Lower lobe of right lung (tissue), 2 donors: Measurements from ENCODE around the gene C18orf32. TPM values are rescaled to one million over a fixed set of nuclear protein-coding genes. Genes with fewer than 3 reads are reported as not detected.

Experiments used
- ATAC-seq, 2 donors: fragments of 200-7000 bp; cut with Tn5 transposase; one replicate each; pipeline ENCODE4 v1.9.1; 2020 to 2022; ENCODE audit warnings: mild to moderate bottlenecking in 2 of 2, moderate library complexity in 2 of 2
- DNase-seq: peaks from one replicate; pipeline ENCODE4 v3.0.0-alpha.2; 2020
- H3K27ac ChIP-seq: fragments of 200-600 bp; one replicate; pipeline ENCODE4 v1.8.0; 2022
- H3K27me3 ChIP-seq: fragments of 200-600 bp; one replicate; pipeline ENCODE4 v1.8.0; 2022; ENCODE audit warnings: low read depth
- H3K36me3 ChIP-seq: fragments of 200-600 bp; one replicate; pipeline ENCODE4 v1.8.0; 2022; ENCODE audit warnings: mild to moderate bottlenecking
- H3K4me1 ChIP-seq: fragments of 200-600 bp; one replicate; pipeline ENCODE4 v1.8.0; 2022
- H3K4me3 ChIP-seq: fragments of 200-600 bp; one replicate; pipeline ENCODE4 v1.8.0; 2022; ENCODE audit warnings: mild to moderate bottlenecking
- H3K9me3 ChIP-seq: fragments of 200-600 bp; one replicate; pipeline ENCODE4 v1.8.0; 2022
- intact Hi-C: fragments of 100-400 bp; cut with DNase I; formaldehyde crosslinking; loops from one replicate; pipeline ENCODE4 v1.11.0; 2022
- total RNA-seq: library from RNA; stranded (reverse); fragmentation: NEBNext Ultra II Directional; extraction: Animal tissue kit (Norgen Biotek cat#: 25700); gene quantifications from one replicate; pipeline ENCODE4 v1.2.1, GENCODE V29; 2021
- TF ChIP-seq, protein P1 (sequence below): fragments of 200-600 bp; IDR thresholded peaks from one replicate; pipeline ENCODE4 v1.8.0; 2022; ENCODE audit warnings: antibody characterized with exemption, mild to moderate bottlenecking
- donor health status: DM: no; HTN: yes; CAD: no; lungs with severe emphysema.

The C18orf32 gene
- total RNA-seq, 1 donor from 2014 or later: 60.6 TPM

DNA sequence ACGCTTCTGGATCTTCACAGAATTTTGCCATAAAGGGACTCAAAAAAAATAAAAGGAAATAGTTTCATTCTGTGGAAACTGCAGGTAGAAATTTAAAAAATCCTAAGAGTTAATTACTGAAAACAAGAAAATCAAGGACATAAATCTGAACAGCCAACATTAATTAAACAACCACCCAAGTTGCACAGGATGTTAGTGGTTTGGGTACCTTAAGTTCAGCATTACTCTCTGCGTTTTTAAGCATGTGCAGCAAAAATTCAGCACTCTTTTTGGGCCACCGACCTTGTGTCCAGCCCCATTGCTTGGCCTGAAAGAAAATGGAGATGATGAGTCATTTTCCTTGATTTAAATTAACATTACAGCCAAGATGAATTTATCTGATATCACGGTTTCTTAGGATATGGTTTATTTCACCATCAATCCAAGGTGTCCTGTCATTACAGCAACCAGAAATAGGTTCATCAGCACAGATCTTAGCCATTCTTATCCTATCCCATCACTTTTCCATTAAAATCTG, 3.3 kb upstream of the C18orf32 start:
- intact Hi-C loops: no loop called here
- Histone ChIP-seq H3K4me1 (peaks cover 43% of the 10 kb centered on the region), H3K4me3 (no peak overlapping the region)

DNA sequence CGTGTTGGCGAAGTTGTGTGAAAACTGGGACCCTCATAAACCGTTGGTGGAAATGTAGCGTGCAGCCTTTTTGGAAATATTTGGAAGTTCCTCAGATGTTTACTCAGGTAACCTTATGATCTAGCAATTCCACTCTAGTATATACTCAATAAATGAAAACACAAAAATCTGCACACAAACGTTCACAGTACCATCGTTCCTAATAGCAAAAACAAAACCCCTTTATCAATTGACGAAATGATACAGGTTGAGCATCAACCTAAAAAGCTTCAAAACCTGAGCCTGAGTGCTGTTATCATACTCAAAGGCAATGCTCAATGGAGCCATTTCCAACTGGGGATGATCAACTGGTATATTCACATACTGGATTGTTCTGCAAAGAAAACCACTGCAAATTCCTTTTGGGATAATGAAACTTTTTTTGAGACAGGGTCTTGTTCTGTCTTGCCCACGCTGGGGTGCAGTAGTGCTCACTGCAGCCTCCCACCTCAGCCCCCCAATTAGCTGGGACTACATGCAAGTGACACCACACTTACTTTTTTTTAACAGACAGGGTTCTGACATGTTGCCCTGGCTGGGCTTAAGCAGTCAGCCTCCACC, 777 bp upstream of the C18orf32 start:
- TF ChIP-seq, protein P1, sequence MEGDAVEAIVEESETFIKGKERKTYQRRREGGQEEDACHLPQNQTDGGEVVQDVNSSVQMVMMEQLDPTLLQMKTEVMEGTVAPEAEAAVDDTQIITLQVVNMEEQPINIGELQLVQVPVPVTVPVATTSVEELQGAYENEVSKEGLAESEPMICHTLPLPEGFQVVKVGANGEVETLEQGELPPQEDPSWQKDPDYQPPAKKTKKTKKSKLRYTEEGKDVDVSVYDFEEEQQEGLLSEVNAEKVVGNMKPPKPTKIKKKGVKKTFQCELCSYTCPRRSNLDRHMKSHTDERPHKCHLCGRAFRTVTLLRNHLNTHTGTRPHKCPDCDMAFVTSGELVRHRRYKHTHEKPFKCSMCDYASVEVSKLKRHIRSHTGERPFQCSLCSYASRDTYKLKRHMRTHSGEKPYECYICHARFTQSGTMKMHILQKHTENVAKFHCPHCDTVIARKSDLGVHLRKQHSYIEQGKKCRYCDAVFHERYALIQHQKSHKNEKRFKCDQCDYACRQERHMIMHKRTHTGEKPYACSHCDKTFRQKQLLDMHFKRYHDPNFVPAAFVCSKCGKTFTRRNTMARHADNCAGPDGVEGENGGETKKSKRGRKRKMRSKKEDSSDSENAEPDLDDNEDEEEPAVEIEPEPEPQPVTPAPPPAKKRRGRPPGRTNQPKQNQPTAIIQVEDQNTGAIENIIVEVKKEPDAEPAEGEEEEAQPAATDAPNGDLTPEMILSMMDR: no peak
- Histone ChIP-seq H3K9me3 (no peaks in the 10 kb centered on the region), H3K27ac (peak overlapping the region; percentile 96), H3K4me3 (peak overlapping the region; percentile 75), H3K4me1 (peaks cover 56% of the 10 kb centered on the region), H3K36me3 (peaks cover 46% of the 10 kb centered on the region), H3K27me3 (no peaks in the 10 kb centered on the region)
- intact Hi-C loops: no loop called here
- no peak for DNase-seq
- no peak for ATAC-seq

More for the DNA sequence above, 3.3 kb upstream of the C18orf32 start:
- TF ChIP-seq, protein P1: no peak
- no peak for DNase-seq
- Histone ChIP-seq H3K36me3 (peaks cover 38% of the 10 kb centered on the region), H3K27ac (no peak overlapping the region), H3K27me3 (no peaks in the 10 kb centered on the region), H3K9me3 (no peaks in the 10 kb centered on the region)
- no peak for ATAC-seq

DNA sequence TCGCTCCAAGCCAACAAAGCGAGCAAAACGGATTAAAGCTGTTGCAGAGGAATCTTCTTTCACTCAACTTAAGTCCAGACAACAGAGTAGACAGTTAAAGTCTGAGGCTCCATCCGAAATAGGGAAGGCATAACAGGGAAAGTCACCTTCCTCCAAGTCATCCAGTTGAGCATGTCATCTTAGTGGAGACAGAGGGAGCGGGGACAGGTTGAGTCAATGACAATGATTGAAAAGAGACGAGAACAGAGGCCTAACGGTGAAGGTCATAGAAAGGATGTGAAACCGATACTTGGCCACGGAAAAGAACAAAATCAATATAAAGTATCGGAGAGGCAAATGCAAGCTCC, 455 bp downstream of the C18orf32 start:
- H3K27me3 ChIP-seq: no peaks in the 10 kb centered on the region
- TF ChIP-seq, protein P1: no peak
- intact Hi-C loops: no loop called here
- no peak for DNase-seq
- no peaks in the 10 kb centered on the region for H3K9me3 ChIP-seq
- H3K36me3 ChIP-seq: peaks cover 58% of the 10 kb centered on the region
- H3K4me3 ChIP-seq: peak overlapping the region; percentile 75
- ATAC-seq: peak; percentile 24 to 49
- H3K4me1 ChIP-seq: peaks cover 54% of the 10 kb centered on the region
- H3K27ac ChIP-seq: peak overlapping the region; percentile 96

DNA sequence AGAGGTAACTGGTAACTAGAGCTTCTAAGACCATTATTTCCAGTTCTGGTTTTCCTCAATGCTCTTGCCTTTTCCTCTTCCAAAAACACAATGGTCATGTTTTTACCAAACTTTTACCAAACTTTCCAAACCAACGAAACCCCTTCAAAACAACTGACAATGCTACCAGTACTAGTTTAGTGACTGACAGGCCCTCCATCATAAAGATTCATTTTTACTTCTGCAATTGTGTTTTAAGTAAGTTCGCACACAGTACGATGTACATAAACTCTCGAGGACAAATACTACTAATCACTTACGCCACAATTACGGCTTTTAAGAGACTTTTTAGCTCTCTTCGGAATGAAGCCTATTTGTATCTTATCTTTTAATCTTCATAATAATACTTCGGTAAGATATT, 900 bp downstream of the C18orf32 start:
- Histone ChIP-seq H3K4me1 (peaks cover 50% of the 10 kb centered on the region), H3K9me3 (no peaks in the 10 kb centered on the region), H3K4me3 (peak overlapping the region; percentile 75), H3K27ac (peak overlapping the region; percentile 96), H3K27me3 (no peaks in the 10 kb centered on the region), H3K36me3 (peaks cover 59% of the 10 kb centered on the region)
- TF ChIP-seq, protein P1: no peak
- intact Hi-C loops: no loop called here
- no peak for DNase-seq
- no peak for ATAC-seq

DNA sequence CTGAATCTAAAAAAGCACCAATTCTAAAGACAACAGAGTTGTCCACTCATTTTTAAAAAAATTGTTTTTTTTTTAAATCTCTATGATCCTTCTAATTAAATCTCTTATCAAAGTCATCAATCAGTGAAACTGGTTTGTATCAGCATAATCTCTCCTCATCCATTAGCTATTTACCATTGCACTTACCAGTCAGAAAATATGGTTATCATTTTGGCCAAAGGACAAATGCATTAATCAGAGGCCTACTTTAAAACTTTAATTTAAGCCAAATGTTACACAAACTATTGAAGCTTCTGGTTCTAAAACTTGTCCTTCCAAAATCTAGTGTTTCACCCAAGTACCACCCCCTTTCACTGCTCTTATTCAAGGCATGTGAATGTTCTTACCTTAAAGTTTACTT, 3.8 kb downstream of the C18orf32 start:
- no peak overlapping the region for H3K4me3 ChIP-seq
- DNase-seq (no peak), ATAC-seq (no peak)
- peaks cover 56% of the 10 kb centered on the region for H3K36me3 ChIP-seq
- TF ChIP-seq, protein P1: no peak
- no peaks in the 10 kb centered on the region for H3K9me3 ChIP-seq
- no peak overlapping the region for H3K27ac ChIP-seq
- no peaks in the 10 kb centered on the region for H3K27me3 ChIP-seq
- H3K4me1 ChIP-seq: peaks cover 32% of the 10 kb centered on the region
- intact Hi-C loops: no loop called here
